B cell (primary cell): ENCODE data around the gene ATRAID. TPM values are rescaled to one million over a fixed set of nuclear protein-coding genes. Genes with fewer than 3 reads are reported as not detected.

Source experiments
- ATAC-seq: fragments of 200-7000 bp; cut with Tn5 transposase; one replicate; pipeline ENCODE4 v1.10.0; 2021; ENCODE audit warnings: low read depth, mild to moderate bottlenecking, moderate number of reproducible peaks, moderate library complexity
- CTCF ChIA-PET: fragments of 350-600 bp; sonication (Branson Sonifier 250); formaldehyde crosslinking; loops from one replicate; lab custom pipeline; 2021; ENCODE audit warnings: antibody characterized with exemption, inconsistent platforms; lab: Charles Lee
- POLR2A ChIA-PET: fragments of 350-600 bp; sonication (Branson Sonifier 250); formaldehyde crosslinking; loops from one replicate; lab custom pipeline; 2021; ENCODE audit warnings: antibody characterized with exemption; lab: Charles Lee
- DNase-seq: peaks from one replicate; pipeline ENCODE4 v3.0.0; 2013
- H2AFZ ChIP-seq: 2 replicates; pipeline ENCODE4 v1.6.1; 2012; ENCODE audit warnings: mild to moderate bottlenecking, low read depth, low read length; ENCODE audit not compliant: insufficient read depth, poor library complexity, severe bottlenecking
- H3K27ac ChIP-seq, 2 donors: 1 replicate in 1 of 2; 2 replicates in 1 of 2; pipeline ENCODE4 v1.5.1; 2012 to 2013; ENCODE audit warnings: low read length in 2 of 2, mild to moderate bottlenecking in 2 of 2, moderate library complexity in 1 of 2
- H3K27me3 ChIP-seq, 4 experiments: fragments of 200-600 bp in 1 of 4; sonication (generic) in 1 of 4; replicated peaks in 1 of 4; 1 replicate in 2 of 4; 2 replicates in 2 of 4; pipeline versions ENCODE4 v1.6.1 to v1.7.0; 2013 to 2016; ENCODE audit warnings: low read length in 3 of 4, mild to moderate bottlenecking in 2 of 4, mixed read lengths in 1 of 4, moderate library complexity in 1 of 4; ENCODE audit not compliant: insufficient read depth in 4 of 4, control insufficient read depth in 3 of 4; ENCODE audit errors: control extremely low read depth in 1 of 4
- H3K36me3 ChIP-seq, 2 experiments: replicated peaks in 1 of 2; 1 replicate in 1 of 2; 2 replicates in 1 of 2; pipeline versions ENCODE4 v1.6.1 to v1.7.1; 2013; ENCODE audit warnings: low read length in 1 of 2; ENCODE audit not compliant: insufficient read depth in 2 of 2, control insufficient read depth in 1 of 2; ENCODE audit errors: control extremely low read depth in 1 of 2, extremely low read depth in 1 of 2
- H3K4me1 ChIP-seq, 2 donors: fragments of 200-600 bp in 1 of 2; sonication (generic) in 1 of 2; 1 replicate in 1 of 2; 2 replicates in 1 of 2; pipeline versions ENCODE4 v1.5.1 to v1.6.1; 2013 to 2017; ENCODE audit warnings: low read length in 2 of 2; ENCODE audit not compliant: control insufficient read depth in 2 of 2, insufficient read depth in 2 of 2
- H3K4me2 ChIP-seq: replicated peaks from 2 replicates; pipeline ENCODE3; 2012; ENCODE audit warnings: mild to moderate bottlenecking, low read depth, low read length; ENCODE audit not compliant: poor library complexity, severe bottlenecking
- H3K4me3 ChIP-seq, 5 experiments: fragments of 200-600 bp in 1 of 5; sonication (generic) in 1 of 5; 1 replicate in 3 of 5; 2 replicates in 2 of 5; pipeline versions ENCODE4 v1.5.1 to v1.7.0; 2011 to 2016; ENCODE audit warnings: low read length in 4 of 5, mild to moderate bottlenecking in 4 of 5, low read depth in 2 of 5, control low read depth in 1 of 5, moderate library complexity in 1 of 5; ENCODE audit not compliant: insufficient read depth in 1 of 5; ENCODE audit errors: control extremely low read depth in 1 of 5, extremely low read depth in 1 of 5
- H3K79me2 ChIP-seq: fragments of 200-600 bp; sonication (generic); one replicate; pipeline ENCODE4 v1.6.0; 2016; ENCODE audit warnings: low read length; ENCODE audit not compliant: control insufficient read depth, insufficient read depth
- H3K9ac ChIP-seq: fragments of 200-600 bp; sonication (generic); 2 replicates; pipeline ENCODE4 v1.6.1; 2017; ENCODE audit warnings: mild to moderate bottlenecking, low read length, moderate library complexity
- H3K9me3 ChIP-seq, 3 donors: one replicate each; pipeline versions ENCODE4 v1.6.1 to v1.7.1; 2013; ENCODE audit warnings: low read length in 2 of 3; ENCODE audit not compliant: control insufficient read depth in 2 of 3, insufficient read depth in 1 of 3; ENCODE audit errors: control extremely low read depth in 1 of 3
- H4K20me1 ChIP-seq: 2 replicates; pipeline ENCODE4 v1.6.0; 2012; ENCODE audit warnings: mild to moderate bottlenecking, low read length; ENCODE audit not compliant: insufficient read depth, control insufficient read depth, poor library complexity, severe bottlenecking
- H3K27ac Mint-ChIP-seq: one replicate; pipeline ENCODE4 v1.8.0; 2021; ENCODE audit warnings: mixed read lengths
- H3K27me3 Mint-ChIP-seq: one replicate; pipeline ENCODE4 v1.8.0; 2021; ENCODE audit warnings: mixed read lengths
- H3K4me1 Mint-ChIP-seq: one replicate; pipeline ENCODE4 v1.8.0; 2021; ENCODE audit warnings: mixed read lengths
- H3K4me3 Mint-ChIP-seq: one replicate; pipeline ENCODE4 v1.8.0; 2021; ENCODE audit warnings: mixed read lengths
- H3K9me3 Mint-ChIP-seq: one replicate; pipeline ENCODE4 v1.8.0; 2022; ENCODE audit warnings: mixed read lengths; ENCODE audit not compliant: insufficient read depth
- EZH2 ChIP-seq: IDR thresholded peaks from 2 replicates; pipeline ENCODE4 v1.6.1; 2012; ENCODE audit warnings: borderline replicate concordance, low read depth, mild to moderate bottlenecking, moderate library complexity, low read length; ENCODE audit not compliant: insufficient read depth, poor library complexity, severe bottlenecking
- WGBS: methylation state at CpG from one replicate; pipeline ENCODE4 v1.1.5; 2013; ENCODE audit warnings: missing lambda C conversion rate; ENCODE audit not compliant: insufficient coverage; 5-methylcytosine and 5-hydroxymethylcytosine counted together
- intact Hi-C: fragments of 100-400 bp; cut with micrococcal nuclease; formaldehyde crosslinking; loops from one replicate; pipeline ENCODE4 v1.10.0; 2022
- polyA plus RNA-seq: library from polyadenylated mRNA; depleted of rRNA; stranded (reverse); fragments of >200 nt; gene quantifications from 2 replicates; pipeline ENCODE4 v1.2.3, GENCODE V29; 2012
- total RNA-seq, 2 donors: library from RNA; stranded (reverse); fragments of 120-200 nt in 1 of 2; gene quantifications; 1 replicate in 1 of 2; 2 replicates in 1 of 2; pipeline versions ENCODE4 v1.2.3 to v1.2.4, GENCODE V29; 2013 to 2022
- TF ChIP-seq, protein P1 (sequence below): fragments of 200-600 bp; IDR thresholded peaks from one replicate; pipeline ENCODE4 v1.8.0; 2022; ENCODE audit warnings: antibody characterized with exemption, mild to moderate bottlenecking

The ATRAID gene
- total and polyA plus RNA-seq, 2 donors (not counting 1 experiment from before 2014, with no cell fraction given), result 88.8 to 117 TPM

DNA sequence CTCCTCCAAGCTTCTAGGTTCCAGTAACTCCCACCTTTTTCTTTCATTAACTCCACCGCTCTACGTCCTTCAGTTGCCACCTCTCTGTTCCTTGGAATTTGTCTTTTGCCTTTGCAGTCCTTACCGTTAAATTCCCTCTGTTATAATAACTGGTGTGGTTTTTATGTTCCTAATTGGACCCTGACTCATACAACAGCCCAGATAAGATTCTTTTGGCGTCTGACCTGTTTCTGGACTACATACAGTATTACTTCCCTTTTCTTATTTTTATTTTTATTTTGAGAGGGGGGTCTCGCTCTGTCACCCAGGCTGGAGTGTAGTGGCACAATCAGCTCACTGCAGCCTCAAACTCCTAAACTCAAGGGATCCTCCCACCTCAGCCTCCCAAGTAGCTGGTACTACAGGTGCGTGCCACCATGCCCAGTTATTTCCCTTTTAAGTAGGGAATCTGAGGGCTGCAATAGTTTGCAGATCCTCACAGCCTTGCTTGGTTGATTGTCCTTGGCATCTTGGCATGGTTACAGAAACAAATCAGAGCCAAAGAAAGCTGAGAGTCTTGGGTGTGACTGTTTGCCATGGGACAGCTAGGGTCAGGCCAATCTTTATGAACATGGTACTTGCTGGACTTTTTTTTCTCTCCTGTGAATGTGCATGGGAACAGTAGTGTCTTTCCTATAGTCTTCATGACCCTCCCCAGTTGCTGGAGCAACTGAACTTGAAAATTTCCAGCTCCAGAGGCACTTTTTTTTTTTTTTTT is 41.1 kb upstream of the ATRAID start:
- intact Hi-C loops, result no loop called here
- Histone ChIP-seq H3K27me3 (peaks cover 0 to 3% (median 0%) of the 10 kb centered on the region in 4 experiments), H2AFZ (peak overlapping the region; percentile 71), H3K4me3 (no peak overlapping the region), H3K4me2 (peak overlapping the region; percentile 67), H4K20me1 (no peaks in the 10 kb centered on the region), H3K36me3 (no peaks in the 10 kb centered on the region), H3K79me2 (no peaks in the 10 kb centered on the region), H3K9me3 (no peaks in the 10 kb centered on the region), H3K4me1 (peaks cover 7 to 10% of the 10 kb centered on the region in 2 donors), H3K27ac (no peak overlapping the region), H3K9ac (peak overlapping the region; percentile 34)
- no peak for DNase-seq
- no peaks in the 10 kb centered on the region for H3K27me3 Mint-ChIP-seq
- TF ChIP-seq, protein P1, sequence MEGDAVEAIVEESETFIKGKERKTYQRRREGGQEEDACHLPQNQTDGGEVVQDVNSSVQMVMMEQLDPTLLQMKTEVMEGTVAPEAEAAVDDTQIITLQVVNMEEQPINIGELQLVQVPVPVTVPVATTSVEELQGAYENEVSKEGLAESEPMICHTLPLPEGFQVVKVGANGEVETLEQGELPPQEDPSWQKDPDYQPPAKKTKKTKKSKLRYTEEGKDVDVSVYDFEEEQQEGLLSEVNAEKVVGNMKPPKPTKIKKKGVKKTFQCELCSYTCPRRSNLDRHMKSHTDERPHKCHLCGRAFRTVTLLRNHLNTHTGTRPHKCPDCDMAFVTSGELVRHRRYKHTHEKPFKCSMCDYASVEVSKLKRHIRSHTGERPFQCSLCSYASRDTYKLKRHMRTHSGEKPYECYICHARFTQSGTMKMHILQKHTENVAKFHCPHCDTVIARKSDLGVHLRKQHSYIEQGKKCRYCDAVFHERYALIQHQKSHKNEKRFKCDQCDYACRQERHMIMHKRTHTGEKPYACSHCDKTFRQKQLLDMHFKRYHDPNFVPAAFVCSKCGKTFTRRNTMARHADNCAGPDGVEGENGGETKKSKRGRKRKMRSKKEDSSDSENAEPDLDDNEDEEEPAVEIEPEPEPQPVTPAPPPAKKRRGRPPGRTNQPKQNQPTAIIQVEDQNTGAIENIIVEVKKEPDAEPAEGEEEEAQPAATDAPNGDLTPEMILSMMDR, result no peak
- no peak for TF ChIP-seq EZH2
- ChIA-PET CTCF (interaction anchor here (0.7 to 2.1 kb wide), 18 partner anchors 10 to 211 kb away, joined by 3 to 20 read pairs (median 5); partner anchors contain the start of gene AGBL5), POLR2A (no interaction called here)
- H3K4me1 Mint-ChIP-seq, result peaks cover 7% of the 10 kb centered on the region
- ATAC-seq, result no peak
- no peaks in the 10 kb centered on the region for H3K9me3 Mint-ChIP-seq
- no peak overlapping the region for H3K27ac Mint-ChIP-seq
- no CpG with 5 or more reads among the region's 6 CpGs for WGBS
- H3K4me3 Mint-ChIP-seq, result peak overlapping the region; percentile 55

DNA sequence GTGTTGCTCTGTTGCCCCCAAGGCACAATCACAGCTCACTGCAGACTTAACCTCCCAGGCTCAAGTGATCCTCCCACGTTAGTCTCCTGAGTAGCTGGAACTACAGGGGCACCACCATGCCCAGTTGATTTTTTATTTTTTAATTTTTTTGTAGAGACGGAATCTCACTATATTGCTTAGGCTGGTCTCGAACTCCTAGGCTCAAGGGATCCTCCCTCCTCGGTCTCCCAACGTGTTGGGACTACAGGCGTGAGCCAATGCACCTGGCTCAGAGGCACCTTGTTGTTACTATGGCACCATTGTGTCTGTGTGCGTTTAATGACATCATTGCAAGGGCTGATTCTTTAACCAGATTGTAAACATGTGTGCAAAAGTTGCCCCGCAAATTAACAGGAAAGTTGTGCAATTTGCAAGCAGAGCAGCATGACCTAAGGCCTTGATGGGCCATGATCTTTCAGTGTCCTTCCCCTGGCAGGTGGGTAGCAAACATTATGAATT is 40.4 kb upstream of the ATRAID start:
- H3K79me2 ChIP-seq, result no peaks in the 10 kb centered on the region
- no peak overlapping the region for H3K9ac ChIP-seq
- H2AFZ ChIP-seq, result no peak overlapping the region
- H3K27ac ChIP-seq, result no peak overlapping the region
- CTCF ChIA-PET, result interaction anchor here (0.7 to 2.1 kb wide), 9 partner anchors 12 to 212 kb away, joined by 3 to 10 read pairs (median 5); no protein-coding TSS in a partner anchor
- Mint-ChIP-seq H3K4me1 (peaks cover 7% of the 10 kb centered on the region), H3K27me3 (peaks cover under 1% of the 10 kb centered on the region), H3K4me3 (no peak overlapping the region), H3K9me3 (no peaks in the 10 kb centered on the region), H3K27ac (no peak overlapping the region)
- peaks cover 7 to 10% of the 10 kb centered on the region in 2 donors for H3K4me1 ChIP-seq
- no peak overlapping the region for H3K4me2 ChIP-seq
- ATAC-seq (no peak), DNase-seq (no peak)
- no peak for TF ChIP-seq EZH2
- TF ChIP-seq, protein P1, result no peak
- POLR2A ChIA-PET, result no interaction called here
- H4K20me1 ChIP-seq, result no peaks in the 10 kb centered on the region
- no peaks in the 10 kb centered on the region for H3K9me3 ChIP-seq
- peaks cover 0 to 3% (median 0%) of the 10 kb centered on the region in 4 experiments for H3K27me3 ChIP-seq
- H3K36me3 ChIP-seq, result no peaks in the 10 kb centered on the region
- WGBS, result 87% methylated on average over 7 of the region's 8 CpGs
- intact Hi-C loops, result no loop called here
- no peak overlapping the region for H3K4me3 ChIP-seq
